Activated T-helper 1 cell treated with anti-CD3 and anti-CD28 coated beads, Interleukin-12 subunit alpha, Interleukin-12 subunit beta, Interleukin-2, Interleukin-4 antibody, amounts not matched to agents 30 ng/mL and 10 ng/mL and 1 ng/mL, durations not matched to agents 14 hours and 24 hours and 36 hours (primary cell): ENCODE data around the gene OR4K14. TPM values are rescaled to one million over a fixed set of nuclear protein-coding genes. Genes with fewer than 3 reads are reported as not detected.
"Not testable (repeated sequence)": the region's sequence is repeated elsewhere in the genome, so short reads cannot be mapped to it uniquely, and the experiment has no call there.

Source experiments
- DNase-seq: peaks from one replicate; pipeline ENCODE4 v3.0.0; 2021; ENCODE audit warnings: low spot score
- H3K27ac Mint-ChIP-seq: one replicate; pipeline ENCODE4 v1.8.0; 2021; ENCODE audit warnings: mild to moderate bottlenecking, mixed read lengths
- H3K27me3 Mint-ChIP-seq: one replicate; pipeline ENCODE4 v1.8.0; 2022; ENCODE audit warnings: mild to moderate bottlenecking, moderate library complexity, mixed read lengths; ENCODE audit not compliant: insufficient read depth
- H3K36me3 Mint-ChIP-seq: one replicate; pipeline ENCODE4 v1.8.0; 2021; ENCODE audit warnings: low read depth, mixed read lengths
- H3K4me1 Mint-ChIP-seq: one replicate; pipeline ENCODE4 v1.8.0; 2021; ENCODE audit warnings: low read depth, mixed read lengths
- H3K4me3 Mint-ChIP-seq: one replicate; pipeline ENCODE4 v1.8.0; 2021; ENCODE audit warnings: mild to moderate bottlenecking, moderate library complexity, mixed read lengths
- H3K9me3 Mint-ChIP-seq: one replicate; pipeline ENCODE4 v1.8.0; 2021; ENCODE audit warnings: mixed read lengths
- intact Hi-C: fragments of 100-400 bp; cut with micrococcal nuclease; formaldehyde crosslinking; loops from one replicate; pipeline ENCODE4 v1.15.1; 2024
- total RNA-seq: library from RNA; stranded (reverse); gene quantifications from 2 replicates; pipeline ENCODE4 v1.2.3, GENCODE V29; 2022

Gene OR4K14
- total RNA-seq, 1 donor from 2014 or later = not detected

DNA sequence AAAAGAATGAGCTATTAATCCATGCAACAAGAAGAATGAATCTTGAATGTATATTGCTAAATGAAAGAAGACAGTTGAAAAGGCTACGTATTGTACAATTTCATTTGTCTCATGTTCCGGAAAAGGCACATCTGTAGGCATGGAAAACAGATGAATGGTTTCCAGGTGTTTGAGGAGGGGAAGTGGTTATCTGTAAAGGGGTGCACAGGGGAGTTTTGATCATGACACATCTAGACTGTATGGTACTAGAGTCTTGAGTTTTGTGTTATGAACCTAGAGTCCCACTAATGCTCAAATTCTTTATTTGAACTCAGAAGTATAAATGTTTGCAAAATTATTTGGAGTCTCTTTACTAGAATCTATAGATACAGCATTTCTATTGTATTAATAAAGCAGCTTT, 49.4 kb downstream of the OR4K14 start:
- intact Hi-C loops, H3K36me3 Mint-ChIP-seq, H3K4me3 Mint-ChIP-seq, H3K4me1 Mint-ChIP-seq, H3K9me3 Mint-ChIP-seq, H3K27ac Mint-ChIP-seq, DNase-seq, H3K27me3 Mint-ChIP-seq: not testable (repeated sequence)

Other genes starting within 250 kb of the OR4K14 start
- not detected in 2 replicates for gene OR4M1, start 245.8 kb downstream of the OR4K14 start, total RNA-seq
- gene OR4N2, start 215.5 kb downstream of the OR4K14 start, total RNA-seq = not detected in 2 replicates
- not detected in 2 replicates for gene OR4K2, start 144.2 kb downstream of the OR4K14 start, total RNA-seq
- gene OR4K5, start 98.7 kb downstream of the OR4K14 start, total RNA-seq = not detected in 2 replicates
- not detected in 2 replicates for gene OR4K1, start 88.4 kb downstream of the OR4K14 start, total RNA-seq
- gene OR4K15, start 43.7 kb downstream of the OR4K14 start, total RNA-seq = not detected in 2 replicates
- gene OR4Q2, start 17.1 kb downstream of the OR4K14 start, total RNA-seq = not detected in 2 replicates
- gene OR4K13, start 16.7 kb upstream of the OR4K14 start, total RNA-seq = not detected in 2 replicates
- gene OR4L1, start 40.7 kb upstream of the OR4K14 start, total RNA-seq = not detected in 2 replicates
- not detected in 2 replicates for gene OR4K17, start 91.4 kb upstream of the OR4K14 start, total RNA-seq
- not detected in 2 replicates for gene OR4N5, start 119.5 kb upstream of the OR4K14 start, total RNA-seq
- not detected in 2 replicates for gene OR11G2, start 171.6 kb upstream of the OR4K14 start, total RNA-seq
- not detected in 2 replicates for gene OR11H6, start 204.4 kb upstream of the OR4K14 start, total RNA-seq
- gene OR11H7, start 209.7 kb upstream of the OR4K14 start, total RNA-seq = not detected in 2 replicates
- not detected in 2 replicates for gene OR11H4, start 220.0 kb upstream of the OR4K14 start, total RNA-seq